GM13976 (cell line): ENCODE results near the gene FAM20C.

Experiments used
- DNase-seq: peaks from one replicate; pipeline ENCODE4 v3.0.0; 2012; ENCODE audit warnings: low spot score
- CTCF ChIP-seq: IDR thresholded peaks from 2 replicates; pipeline ENCODE4 v1.5.1; 2012; ENCODE audit warnings: borderline replicate concordance, mild to moderate bottlenecking; ENCODE audit not compliant: insufficient read depth; ENCODE audit errors: extremely low read depth, missing control alignments, control extremely low read depth
- in situ Hi-C: fragments of 300-500 bp; cut with MboI; formaldehyde crosslinking; loops from one replicate; pipeline ENCODE4 v1.12.0; 2022; ENCODE audit warnings: low sequenced_read_pairs, mixed read lengths, inconsistent platforms; ENCODE audit not compliant: unreplicated experiment

The FAM20C gene

GRCh38 chr7:169276-170172 lies 22.8 kb upstream of the FAM20C start:
- no peak for TF ChIP-seq CTCF
- no peak for DNase-seq
- in situ Hi-C loops: no loop called here

DNA sequence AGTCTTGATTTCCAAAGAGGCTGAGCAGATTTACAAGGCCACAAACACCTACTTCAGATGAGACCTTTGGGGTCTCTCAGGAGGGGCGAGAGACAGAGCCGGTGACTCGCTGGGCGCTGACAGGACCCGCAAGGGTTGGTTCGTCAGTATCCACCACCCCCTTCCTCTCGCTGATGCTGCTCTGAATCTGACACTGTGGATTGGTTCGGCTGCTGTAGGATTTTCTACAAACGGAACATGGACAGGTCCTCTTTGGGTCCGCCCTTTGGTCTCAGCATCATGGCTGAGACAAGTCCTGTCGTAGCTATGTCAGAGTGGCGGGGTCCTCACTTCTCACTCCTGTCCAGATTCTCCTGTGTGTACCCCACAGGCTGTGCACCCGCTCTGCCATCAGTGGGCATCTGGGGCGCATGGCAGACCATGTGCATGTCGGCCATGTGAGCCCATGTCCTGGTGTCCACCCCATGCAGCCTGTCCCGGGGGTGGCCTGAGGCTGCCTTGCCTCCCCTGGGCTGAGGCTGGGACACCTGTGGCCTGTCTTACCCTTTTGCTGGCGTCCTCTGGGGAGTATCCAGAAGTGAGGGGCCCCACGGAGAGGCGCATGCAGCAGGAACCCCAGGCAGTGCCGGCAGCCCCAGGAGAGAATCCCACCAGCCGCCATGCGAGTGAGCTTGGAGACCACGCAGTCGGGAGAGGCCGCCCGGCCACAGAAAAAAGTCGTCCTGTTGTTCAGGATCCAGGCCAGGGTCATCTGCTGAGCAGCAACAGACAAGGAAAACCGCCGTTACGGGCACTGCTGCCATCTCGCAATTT lies 21.6 kb upstream of the FAM20C start:
- no peak for DNase-seq
- in situ Hi-C loops: no loop called here
- no peak for TF ChIP-seq CTCF

GRCh38 chr7:171364-171904 lies 20.9 kb upstream of the FAM20C start:
- TF ChIP-seq CTCF: no peak
- DNase-seq: no peak
- in situ Hi-C loops: no loop called here

DNA sequence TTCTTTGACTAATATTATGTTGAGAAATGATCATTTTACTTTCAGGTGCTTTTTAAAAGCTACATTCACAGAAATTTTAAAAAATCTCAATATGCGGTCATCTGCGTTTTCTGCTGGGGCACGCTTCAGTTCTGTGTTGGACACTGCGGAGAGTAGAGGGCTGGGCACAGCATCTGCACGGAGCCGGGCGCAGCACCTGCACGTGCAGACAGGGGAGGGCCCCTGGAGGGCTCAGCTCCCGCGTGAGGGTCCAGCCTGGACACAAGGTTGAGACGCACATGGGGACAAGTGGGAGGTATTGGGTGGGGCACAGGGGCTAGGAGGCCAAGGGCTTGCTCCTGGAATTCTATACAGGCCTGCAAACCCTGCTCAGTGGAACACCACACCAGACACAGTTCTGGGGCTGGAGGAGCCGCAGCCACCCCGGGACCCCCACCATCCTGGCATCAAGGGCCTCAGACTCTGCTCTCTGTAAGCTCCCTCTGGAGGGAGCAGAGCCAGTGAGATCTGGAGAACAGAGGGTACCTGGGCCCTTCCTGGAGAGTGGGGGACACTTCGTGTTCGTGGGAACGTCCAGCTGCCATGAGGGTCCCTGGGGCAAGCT lies 20.4 kb upstream of the FAM20C start:
- no peak for DNase-seq
- no peak for TF ChIP-seq CTCF
- in situ Hi-C loops: no loop called here

- in situ Hi-C loops: no loop called here
- DNase-seq: no peak
- TF ChIP-seq CTCF: no peak
Observed at GRCh38 chr7:173209-173918, 19.0 kb upstream of the FAM20C start.

- TF ChIP-seq CTCF: no peak
- in situ Hi-C loops: no loop called here
- DNase-seq: no peak
Observed at GRCh38 chr7:174716-175115, 17.7 kb upstream of the FAM20C start.
